GM21786 (cell line): ENCODE measurements around the gene ADGRL3.
"Not testable (repeated sequence)": the region's sequence is repeated elsewhere in the genome, so short reads cannot be mapped to it uniquely, and the experiment has no call there.

Experiments used
- ATAC-seq: cut with Tn5 transposase; IDR thresholded peaks from one replicate; pipeline ENCODE4 v1.9.1; 2021; ENCODE audit not compliant: unreplicated experiment

The ADGRL3 gene

DNA sequence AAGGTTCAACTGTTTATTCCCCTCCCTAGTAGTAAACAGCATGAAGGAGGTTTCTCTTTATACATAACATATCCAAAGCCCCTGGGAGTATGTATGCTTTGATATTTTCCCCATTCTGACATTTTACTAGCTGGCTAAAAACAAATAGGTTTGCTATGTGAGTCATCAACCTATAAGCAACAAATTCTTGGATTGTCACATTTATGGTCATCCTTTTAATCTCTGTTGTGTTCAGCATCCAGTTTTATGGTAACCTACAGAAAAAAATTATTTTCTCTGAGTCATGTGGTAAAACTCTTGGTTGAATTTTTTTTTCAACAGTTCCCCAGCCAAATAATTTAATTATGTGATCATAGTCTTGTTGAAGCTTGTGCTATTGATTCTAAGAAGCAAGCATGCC, 734.1 kb downstream of the ADGRL3 start:
- no peak for ATAC-seq

DNA sequence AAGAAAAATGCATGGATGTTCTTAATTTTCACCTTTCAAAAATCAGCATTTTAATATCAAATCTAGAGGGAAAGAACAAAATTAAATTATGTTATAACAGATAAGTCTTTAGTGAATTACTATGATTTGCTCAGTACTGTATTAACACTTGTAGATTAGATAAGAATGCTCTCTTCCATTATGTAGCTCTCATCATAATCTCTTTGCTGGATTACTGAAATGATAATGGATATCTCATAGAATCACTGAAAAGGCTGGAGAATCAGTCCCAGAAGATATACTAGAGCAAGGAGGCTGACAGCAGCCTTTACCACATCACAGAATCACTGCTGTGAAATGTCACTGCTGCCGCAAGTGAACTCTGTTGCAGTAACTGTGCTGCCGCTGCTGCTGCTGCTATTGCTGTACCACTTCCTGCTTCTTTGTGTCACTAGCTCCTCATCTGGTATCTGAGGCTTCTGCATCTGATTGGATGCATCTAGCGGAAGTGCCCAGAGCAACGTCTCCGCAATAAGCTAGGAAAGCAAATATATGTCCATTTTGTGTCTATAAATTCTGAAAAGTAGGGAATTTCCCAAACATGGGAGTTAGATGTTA, 738.2 kb downstream of the ADGRL3 start:
- ATAC-seq: no peak

DNA sequence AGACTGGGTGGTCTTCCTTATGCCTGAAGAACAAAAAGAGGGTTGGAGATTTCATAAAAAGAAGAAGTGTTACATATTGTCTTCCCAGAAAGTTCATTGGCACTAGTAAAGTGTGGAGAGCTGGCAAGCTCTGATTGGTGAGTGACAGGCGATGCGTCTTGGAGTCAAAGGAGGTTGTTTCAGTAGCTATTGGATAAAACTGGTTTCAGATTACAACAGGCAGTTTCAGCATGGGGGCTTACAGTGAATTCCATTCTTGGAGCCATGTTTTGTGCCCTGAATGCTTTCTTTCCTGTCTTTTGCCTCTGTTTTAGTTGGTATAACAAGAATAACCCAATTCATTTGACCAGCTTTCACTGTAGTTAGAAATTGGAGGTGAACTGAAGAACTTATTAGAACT, 750.5 kb downstream of the ADGRL3 start:
- no peak for ATAC-seq

DNA sequence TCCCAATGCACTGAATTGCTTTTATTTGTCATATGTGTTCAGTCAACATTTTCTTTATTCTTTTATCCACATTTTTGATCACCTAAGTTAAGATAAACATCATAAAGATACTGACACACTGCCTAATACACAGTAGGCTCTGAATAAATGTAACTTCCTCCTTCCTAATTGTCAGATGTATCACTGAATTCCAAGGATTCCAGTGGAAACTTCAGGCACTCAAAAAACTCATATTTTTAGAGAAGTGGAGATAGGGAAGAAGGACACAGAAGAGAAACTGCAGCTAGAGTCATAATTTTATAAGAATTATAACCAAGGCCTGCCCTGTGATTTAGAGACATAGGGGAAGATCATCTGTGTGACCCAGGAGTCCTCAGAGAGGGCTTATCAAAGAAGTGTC, 753.3 kb downstream of the ADGRL3 start:
- no peak for ATAC-seq

DNA sequence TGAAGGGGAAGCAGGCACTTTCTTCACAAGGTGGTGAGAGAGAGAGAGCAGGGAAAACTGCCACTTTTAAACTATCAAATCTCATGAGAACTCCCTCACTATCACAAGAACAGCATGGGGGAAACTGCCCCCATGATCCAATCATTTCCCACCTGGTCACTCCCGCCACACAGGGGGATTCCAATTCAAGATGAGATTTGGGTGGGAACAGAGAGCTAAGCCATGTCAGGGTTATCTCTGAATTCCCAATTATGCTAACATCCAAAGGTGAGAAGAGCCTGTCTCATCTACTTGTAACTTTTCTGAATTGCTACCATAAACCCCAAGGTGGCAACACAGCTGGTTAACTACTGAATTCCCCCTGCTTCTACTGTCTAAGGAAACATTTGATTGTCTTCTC, 758.5 kb downstream of the ADGRL3 start:
- ATAC-seq: no peak

DNA sequence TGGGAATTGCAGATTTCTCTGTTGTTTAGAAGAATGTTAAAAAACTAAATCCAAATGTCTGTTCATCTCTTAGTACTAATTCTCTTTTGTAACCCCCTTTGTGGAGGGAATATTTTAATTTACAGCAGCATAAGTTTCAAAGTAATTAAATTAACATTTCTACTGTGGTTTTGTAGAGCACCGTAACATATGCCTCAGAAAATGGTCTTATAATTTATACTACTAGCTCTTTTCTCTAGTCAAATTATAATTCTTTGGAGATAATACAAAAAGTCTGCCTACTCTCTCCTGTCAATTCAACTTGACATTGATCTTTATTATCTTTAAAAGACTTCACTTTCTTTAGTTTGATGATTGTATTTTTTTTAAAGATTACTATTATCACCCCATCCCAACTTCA, 759.0 kb downstream of the ADGRL3 start:
- no peak for ATAC-seq

DNA sequence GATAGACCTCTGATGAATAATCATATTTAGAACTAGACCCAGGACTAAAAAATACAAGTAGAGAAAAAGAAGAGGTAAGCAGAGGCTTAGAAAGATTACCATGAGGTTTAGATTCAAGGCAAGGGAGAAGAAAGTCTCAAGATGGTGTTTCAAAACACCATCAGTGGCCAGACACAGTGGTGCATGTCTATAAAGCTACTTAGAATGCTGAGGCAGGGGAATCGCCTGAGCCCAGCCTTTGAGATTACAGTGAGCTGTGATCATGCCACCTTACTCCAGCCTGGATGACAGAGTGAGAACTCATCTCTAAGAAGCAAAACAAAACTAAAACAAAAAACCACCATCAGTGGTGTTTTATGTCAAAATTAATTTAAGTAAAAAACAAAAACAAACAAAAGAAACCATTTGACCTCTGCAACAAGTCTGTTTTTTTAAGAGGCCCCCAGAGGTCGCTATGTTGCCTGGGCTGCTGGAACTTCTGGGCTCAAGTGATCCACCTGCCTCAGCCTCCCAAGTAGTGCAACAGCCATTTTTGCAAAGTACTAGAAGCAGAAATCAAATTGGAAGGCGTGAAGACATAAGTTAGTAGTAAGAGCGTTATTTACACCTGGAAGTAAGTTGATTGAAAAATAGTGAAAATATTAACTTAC, 784.3 kb downstream of the ADGRL3 start:
- ATAC-seq: no peak

DNA sequence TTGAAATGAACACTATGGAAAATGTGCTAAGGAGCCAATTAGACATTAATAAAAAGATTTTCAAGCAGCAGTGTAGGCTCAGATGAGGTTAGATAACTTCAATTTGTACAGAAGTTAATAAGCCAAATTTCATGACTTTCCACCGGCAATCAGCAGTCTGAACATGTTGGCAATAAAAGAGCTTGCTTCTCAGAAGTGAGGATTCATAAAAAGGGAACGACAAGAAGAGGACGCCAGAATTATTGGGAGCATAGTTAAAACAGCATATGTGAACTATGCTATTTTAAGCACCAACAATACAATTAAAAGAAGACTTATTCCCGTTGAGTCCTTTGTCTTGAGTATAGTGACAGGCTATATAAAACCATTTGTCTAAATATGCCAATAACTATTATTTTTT, 785.3 kb downstream of the ADGRL3 start:
- ATAC-seq: no peak

DNA sequence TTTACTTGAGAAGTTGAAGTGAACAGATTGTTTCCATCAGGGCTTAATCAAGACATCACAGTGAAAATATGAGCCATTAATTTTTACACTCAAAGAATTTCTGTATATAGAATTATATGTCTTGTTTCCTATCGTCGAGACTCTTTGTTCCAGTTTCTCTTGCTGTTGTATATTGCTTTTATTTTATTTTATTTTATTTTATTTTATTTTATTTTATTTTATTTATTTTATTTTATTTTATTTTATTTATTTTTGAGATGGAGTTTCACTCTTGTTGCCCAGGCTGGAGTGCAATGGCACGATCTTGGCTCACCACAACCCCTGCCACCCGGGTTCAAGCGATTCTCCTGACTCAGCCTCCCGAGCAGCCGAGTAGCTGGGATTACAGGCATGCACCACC, 786.8 kb downstream of the ADGRL3 start:
- ATAC-seq: not testable (repeated sequence)

DNA sequence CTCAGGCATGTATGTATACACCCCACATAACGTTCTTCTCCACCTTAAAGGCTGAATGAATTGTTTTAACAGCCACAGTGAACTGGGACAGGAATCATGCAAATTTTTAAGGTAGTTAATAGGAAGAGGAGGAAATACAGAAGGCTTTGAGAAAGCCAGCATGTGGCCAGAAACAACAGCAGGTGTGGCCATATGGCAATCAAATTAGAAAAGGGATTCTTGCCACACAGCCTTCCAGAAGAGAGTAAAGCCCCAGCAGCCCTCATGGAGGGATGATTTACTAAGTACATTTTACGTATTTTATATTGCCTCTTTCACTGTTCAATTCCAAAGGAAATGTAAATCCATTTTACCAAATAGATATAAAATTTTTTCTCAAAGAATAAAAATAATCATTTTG, 792.2 kb downstream of the ADGRL3 start:
- ATAC-seq: no peak

DNA sequence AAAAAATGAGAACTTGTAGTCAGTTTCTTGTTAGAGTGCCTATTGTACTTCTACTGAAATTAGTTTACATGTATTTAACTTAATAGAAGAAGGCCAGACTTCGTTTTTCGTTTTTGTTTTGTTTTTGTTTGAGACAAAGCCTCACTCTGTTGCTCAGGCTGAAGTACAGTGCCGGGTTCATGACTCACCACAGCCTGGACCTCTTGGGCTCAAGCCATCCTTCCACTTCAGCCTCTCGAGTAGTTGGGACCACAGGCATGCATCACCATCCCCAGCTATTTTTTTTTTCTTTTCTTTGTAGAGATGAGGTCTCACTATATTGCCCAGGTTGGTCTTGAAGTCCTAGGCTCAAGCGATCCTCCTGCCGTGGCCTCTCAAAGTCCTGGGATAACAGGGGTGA, 793.9 kb downstream of the ADGRL3 start:
- no peak for ATAC-seq

DNA sequence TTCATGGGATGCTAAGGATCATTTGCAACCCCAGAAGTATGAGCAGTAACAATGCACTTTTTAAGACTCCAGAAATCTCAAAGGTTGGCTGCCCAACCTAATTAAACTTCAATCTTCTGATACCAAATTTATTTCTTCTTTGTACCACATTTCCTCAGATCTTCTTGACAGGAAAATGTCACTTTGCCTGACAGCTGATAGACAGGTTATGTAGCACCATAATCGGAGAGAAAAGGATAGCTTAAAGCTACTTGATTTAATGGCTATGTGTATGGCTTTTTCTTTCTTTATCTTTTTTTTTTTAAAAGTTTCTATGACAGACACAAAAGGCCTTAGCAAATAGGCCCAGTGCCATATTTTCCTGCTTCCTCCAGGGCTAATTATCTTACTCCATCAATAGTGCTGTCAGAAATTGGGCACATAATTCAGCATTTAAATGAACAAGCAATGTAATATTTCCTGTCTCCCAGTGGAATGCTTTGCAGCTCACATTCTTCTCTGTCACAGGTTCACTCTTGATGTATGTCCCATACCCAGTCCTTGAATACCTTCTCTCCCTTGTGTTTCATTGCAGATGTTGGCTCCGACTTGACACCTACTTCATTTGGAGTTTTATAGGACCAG, 795.7 kb downstream of the ADGRL3 start:
- no peak for ATAC-seq

DNA sequence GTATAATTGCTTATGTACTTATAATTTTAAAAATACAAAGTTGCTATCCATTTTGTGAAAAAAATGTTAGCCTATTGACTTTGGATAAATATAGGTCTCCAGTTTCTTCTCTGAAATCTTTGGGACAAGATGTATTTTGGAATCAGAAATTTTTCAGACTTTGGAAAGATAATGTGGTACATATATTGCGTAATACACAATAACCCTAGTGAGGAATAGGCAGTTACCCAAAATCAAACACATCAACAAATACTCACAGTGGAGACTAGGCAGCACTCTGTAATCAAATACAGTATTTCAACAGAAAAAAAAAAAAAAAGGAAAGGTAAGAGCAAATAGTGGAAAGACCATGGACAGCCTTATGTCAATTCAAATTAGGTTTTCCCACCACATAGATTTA, 796.8 kb downstream of the ADGRL3 start:
- no peak for ATAC-seq

DNA sequence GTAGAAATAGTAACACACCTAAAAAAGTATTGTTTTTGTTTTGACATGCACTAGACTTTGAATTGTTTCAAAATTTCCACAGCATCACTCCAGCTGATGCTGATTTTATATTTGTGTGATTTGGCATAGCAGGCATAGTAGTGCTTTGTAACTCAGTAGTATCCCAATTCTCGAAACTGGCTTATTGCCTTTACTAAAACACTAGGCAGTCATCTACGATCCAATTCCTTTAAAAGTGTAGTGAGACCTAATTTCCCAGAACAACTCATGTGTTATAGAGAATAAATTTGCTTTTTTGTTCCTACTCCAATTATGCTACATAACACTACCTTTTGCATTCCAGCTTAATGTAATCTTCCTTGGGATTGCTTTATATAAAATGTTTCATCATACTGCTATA, 797.7 kb downstream of the ADGRL3 start:
- ATAC-seq: no peak

DNA sequence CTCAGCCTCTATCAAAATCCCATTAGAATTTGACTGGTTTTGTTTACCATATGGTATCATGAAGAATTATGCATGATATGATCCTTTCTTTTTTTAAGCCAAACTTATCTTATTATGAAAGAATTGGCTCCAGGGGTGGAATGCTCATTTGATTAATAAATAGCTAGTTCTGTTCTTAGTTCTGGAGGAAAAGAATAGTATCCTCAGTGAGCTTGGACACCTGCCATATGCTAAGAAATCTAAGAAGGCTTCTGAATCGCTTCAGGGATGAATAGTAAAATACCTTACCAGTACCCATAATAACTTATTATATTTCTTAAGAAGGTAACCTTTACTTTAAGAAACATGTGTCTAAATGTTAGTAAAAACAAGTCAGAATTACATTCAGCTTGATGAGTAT, 803.6 kb downstream of the ADGRL3 start:
- no peak for ATAC-seq

DNA sequence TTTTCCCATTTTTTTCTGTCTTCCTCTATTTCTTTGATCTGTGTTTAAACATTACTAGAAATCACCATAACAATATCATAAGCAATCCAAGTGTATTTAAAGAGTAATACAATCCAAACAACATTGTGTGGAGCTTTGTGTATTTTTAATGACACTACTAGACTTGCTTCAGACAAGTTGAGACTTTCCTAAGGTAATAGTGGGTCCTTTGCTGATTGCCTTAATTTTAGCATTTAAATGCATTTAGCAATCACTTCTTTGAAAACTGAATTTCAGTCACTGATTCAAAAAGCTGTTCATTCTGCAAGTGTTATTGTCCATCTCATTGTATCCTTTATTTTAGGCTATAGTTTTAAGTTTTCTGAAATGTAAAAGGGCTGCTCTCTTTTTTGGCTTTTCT, 804.8 kb downstream of the ADGRL3 start:
- no peak for ATAC-seq

DNA sequence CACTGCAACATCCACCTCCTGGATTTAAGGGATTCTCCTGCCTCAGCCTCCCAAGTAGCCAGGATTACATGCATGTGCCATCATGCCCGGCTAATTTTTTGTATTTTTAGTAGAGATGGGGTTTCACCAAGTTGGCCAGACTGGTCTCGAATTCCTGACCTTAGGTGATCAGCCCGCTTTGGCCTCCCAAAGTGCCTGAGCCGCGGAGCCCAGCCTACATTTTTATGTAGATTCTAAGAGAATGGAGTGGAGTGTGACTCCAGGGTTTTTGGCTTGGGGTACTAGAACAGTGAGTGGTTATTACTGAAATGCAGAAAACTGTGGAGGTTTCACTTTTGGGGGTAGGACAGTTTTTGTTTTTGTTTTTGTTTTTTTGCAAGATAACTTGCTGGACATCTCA, 806.0 kb downstream of the ADGRL3 start:
- no peak for ATAC-seq

DNA sequence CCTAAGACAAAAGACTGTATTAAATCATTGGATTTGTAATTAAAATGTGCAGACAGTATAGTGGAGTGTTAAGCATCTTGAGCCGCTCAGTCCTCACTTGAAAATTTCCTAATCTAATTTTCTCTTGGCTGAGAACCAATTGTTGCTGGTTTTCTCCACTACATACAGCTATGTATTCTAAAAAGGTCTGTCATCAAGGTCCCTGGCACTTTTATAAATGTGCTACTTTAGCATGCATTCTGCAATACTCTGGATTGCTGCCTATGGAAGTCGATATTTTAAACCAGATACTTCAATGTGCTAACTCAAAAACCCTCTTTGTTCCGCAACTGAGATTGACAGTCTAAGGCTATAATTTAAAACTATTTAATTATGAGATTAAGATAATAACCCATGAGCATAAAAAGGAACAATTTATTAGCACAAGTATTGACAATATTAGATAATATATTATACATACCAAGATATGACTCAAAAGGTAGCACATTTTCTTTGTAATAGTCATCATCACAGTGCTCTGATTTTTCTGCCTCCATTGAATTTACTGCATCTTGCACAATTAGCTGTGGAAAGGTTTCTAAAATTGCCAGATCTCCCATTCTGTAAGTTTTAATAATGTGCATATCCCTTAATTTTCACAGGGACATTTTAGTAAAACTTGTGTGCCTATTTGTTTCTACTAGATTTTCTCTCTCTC, 815.1 kb downstream of the ADGRL3 start:
- no peak for ATAC-seq

DNA sequence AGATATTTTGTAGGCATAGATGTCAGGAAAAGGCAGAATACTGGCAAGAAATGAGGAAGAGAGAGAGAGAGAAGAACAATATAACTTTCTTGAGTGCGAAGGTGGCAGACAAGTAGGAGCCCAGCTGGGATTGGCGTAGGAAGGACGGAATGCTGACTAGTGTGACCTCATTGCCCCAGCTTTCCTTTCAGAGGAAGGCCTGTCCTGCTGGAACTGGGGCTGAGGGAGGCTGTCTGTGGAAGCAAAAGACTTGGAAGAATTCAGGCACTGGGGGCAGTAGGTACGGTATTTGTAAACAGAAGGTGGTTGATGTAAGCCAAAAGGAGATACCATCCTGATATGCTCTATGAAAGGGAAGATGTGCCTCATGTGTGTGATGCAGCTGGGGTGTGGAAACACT, 818.4 kb downstream of the ADGRL3 start:
- no peak for ATAC-seq

DNA sequence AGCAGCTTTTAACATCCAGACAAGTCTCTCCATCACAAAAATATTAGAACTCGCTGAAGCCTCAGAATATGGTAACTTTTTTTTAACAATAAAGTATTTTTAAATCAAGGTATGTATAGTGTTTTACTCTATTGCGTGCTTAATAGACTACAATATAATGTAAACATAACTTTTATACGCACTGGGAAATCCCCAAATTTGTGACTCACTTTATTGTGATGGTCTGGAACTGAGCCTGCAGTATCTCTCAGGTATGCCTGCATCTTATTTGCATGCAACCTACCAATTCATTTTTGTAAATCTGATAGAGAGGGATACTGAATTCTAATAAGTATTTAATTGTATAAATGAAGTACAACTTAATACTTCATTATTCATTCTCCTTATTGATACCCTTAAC, 823.5 kb downstream of the ADGRL3 start:
- no peak for ATAC-seq

DNA sequence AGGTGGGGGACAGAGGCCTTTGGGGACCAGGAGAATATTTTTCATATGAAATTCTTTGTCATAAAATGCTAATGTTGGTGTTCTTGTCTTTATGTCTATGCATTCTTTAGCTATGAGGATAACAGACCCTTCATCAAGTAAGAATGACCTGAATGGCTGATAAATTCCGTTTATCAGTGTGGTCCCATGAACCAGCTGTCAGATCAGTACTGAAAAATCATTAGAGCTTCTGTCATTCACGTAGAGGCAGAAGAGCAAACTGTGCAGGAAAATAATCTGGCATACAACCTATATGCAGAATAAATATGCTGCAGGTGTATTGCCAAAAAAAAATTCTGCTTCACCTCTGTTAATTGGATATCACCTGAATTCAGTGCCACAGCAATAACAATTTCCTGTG, 828.6 kb downstream of the ADGRL3 start:
- no peak for ATAC-seq

DNA sequence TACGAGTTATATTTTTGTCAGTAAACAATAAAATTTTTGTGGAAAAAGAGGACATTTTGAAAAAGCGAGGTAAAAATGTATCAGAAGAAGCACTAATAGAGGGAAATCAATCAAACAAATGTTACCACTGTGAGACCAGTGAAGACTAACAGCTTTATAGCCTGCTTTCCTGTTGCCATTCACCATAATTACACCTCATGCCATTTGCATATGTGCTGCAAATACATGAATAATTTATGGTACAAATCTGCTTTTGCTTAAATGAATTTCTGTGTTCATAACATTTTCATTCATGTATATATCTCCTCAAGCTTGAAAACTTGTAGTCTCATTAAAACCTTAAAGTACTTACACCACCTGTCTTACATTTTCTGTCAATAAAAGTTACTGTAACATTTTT, 830.8 kb downstream of the ADGRL3 start:
- no peak for ATAC-seq
